ENCODE data around the gene GIMAP4. TPM values are rescaled to one million over a fixed set of nuclear protein-coding genes. Genes with fewer than 3 reads are reported as not detected.

Gene GIMAP4
- total and polyA plus RNA-seq, 2 donors (not counting 3 experiments of a cell fraction or from before 2014, with no cell fraction given): 56.6 to 168 TPM

- H4K20me1 ChIP-seq (replicated peaks; ENCODE audit: control insufficient read depth, extremely low read depth, insufficient read depth, low read length): no peaks in the 10 kb centered on the region
- no TSS peak for BruUV-seq (replicated peaks)
- dilution Hi-C loops (cut with MboI; ENCODE audit: extremely low pct_ligation_motif_present, low sequenced_read_pairs) (no loop called here), intact Hi-C loops (cut with micrococcal nuclease) (loop anchor here (10.0 kb wide), 2 partner anchors 194 to 416 kb away; partner anchors contain the start of gene ZNF775)
- H3K4me1 ChIP-seq (ENCODE audit: control insufficient read depth, extremely low read depth, insufficient read depth, low read length): peaks cover 48% of the 10 kb centered on the region
- no peak overlapping the region for H3K27ac ChIP-seq (ENCODE audit: insufficient read depth, low read depth, low read length)
- H3K9ac ChIP-seq (replicated peaks; ENCODE audit: extremely low read depth, insufficient read depth, low read length): peak overlapping the region; percentile 76
- ChIA-PET CTCF (interaction anchor here (0.6 to 2.3 kb wide), 6 partner anchors 18 to 187 kb away, joined by 3 to 8 read pairs (median 4); partner anchors contain the start of gene GIMAP8), POLR2A (no interaction called here)
- TF ChIP-seq MAX (IDR thresholded peaks at IDR 0.05; ENCODE audit: insufficient read depth, insufficient read length): no peak
- H3K79me2 ChIP-seq (ENCODE audit: control insufficient read depth, insufficient read depth, low read length): peaks cover 46% of the 10 kb centered on the region
- no peaks in the 10 kb centered on the region for H3K27me3 ChIP-seq (ENCODE audit: control insufficient read depth in 2 of 2, insufficient read depth in 2 of 2, low read length in 2 of 2)
- H3K9me1 ChIP-seq (replicated peaks; ENCODE audit: control insufficient read depth, extremely low read depth, insufficient read depth, low read length): no peaks in the 10 kb centered on the region
- peak overlapping the region; percentile 92 for H3K4me2 ChIP-seq (ENCODE audit: insufficient read depth, low read length)
- peak; percentile 53 for DNase-seq (ENCODE audit: low read depth, low spot score)
- FAIRE-seq: peak; percentile 31
- peaks cover 16 to 26% of the 10 kb centered on the region in 2 experiments for H3K36me3 ChIP-seq (ENCODE audit: control insufficient read depth in 2 of 2, extremely low read depth in 1 of 2, insufficient read depth in 2 of 2, low read length in 2 of 2)
- H3K4me3 ChIP-seq (replicated peaks in 1 of 3; ENCODE audit: insufficient read depth in 1 of 3, low read depth in 1 of 3, low read length in 3 of 3): peak overlapping the region; percentile 78 to 80 (median 79)
- no peak overlapping the region for H2AFZ ChIP-seq (ENCODE audit: low read depth, low read length)
- H3K9me3 ChIP-seq (replicated peaks; ENCODE audit: control insufficient read depth, insufficient read depth, low read length): no peaks in the 10 kb centered on the region
Measured at GRCh38 chr7:150568714-150569113, 1.5 kb downstream of the GIMAP4 start.

DNA sequence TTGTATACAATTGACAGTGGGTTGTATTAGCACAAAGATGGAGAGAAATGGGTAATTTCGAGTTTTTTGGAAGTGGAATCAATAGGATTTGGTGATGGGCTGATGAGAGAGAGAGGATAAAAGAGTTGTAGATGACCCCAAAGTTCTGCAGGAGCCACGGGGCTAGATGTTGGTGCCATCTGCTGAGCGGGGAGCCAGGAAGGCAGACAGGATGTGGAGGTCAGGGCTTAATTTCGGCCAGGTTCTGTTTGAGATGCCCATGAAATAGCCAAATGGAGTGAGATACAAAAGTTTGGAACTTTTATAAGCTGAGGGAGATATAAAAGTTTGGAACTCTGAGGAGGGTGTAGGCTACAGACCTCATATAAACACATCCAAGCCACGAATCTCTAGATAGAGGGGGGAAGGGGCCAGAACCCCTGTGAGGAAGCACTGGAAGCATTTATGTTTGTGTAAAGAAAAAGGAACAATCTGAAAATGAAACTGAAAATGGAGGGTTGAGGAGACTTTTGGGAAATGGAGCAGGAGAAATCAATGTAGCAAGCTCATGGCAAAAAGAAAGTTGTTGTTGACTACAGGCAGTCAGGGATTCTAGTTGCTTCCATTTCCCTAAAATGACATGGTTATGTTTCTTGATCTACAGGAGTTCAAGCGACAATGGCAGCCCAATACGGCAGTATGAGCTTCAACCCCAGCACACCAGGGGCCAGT lies 2.2 kb downstream of the GIMAP4 start:
- CTCF ChIA-PET: interaction anchor here (0.6 to 2.3 kb wide), 6 partner anchors 17 to 186 kb away, joined by 3 to 8 read pairs (median 4); no protein-coding TSS in a partner anchor
- Histone ChIP-seq H3K79me2 (ENCODE audit: control insufficient read depth, insufficient read depth, low read length) (peaks cover 46% of the 10 kb centered on the region), H3K36me3 (ENCODE audit: control insufficient read depth in 2 of 2, extremely low read depth in 1 of 2, insufficient read depth in 2 of 2, low read length in 2 of 2) (peaks cover 19 to 26% of the 10 kb centered on the region in 2 experiments), H3K9me1 (replicated peaks; ENCODE audit: control insufficient read depth, extremely low read depth, insufficient read depth, low read length) (no peaks in the 10 kb centered on the region), H3K27me3 (ENCODE audit: control insufficient read depth in 2 of 2, insufficient read depth in 2 of 2, low read length in 2 of 2) (no peaks in the 10 kb centered on the region), H2AFZ (ENCODE audit: low read depth, low read length) (peak overlapping the region; percentile 8), H4K20me1 (replicated peaks; ENCODE audit: control insufficient read depth, extremely low read depth, insufficient read depth, low read length) (no peaks in the 10 kb centered on the region), H3K9ac (replicated peaks; ENCODE audit: extremely low read depth, insufficient read depth, low read length) (peak overlapping the region; percentile 17), H3K9me3 (replicated peaks; ENCODE audit: control insufficient read depth, insufficient read depth, low read length) (no peaks in the 10 kb centered on the region), H3K4me2 (ENCODE audit: insufficient read depth, low read length) (peak overlapping the region; percentile 92), H3K27ac (ENCODE audit: insufficient read depth, low read depth, low read length) (peak overlapping the region; percentile 29), H3K4me3 (replicated peaks in 1 of 3; ENCODE audit: insufficient read depth in 1 of 3, low read depth in 1 of 3, low read length in 3 of 3) (peak overlapping the region; percentile 78 to 80 (median 79)), H3K4me1 (ENCODE audit: control insufficient read depth, extremely low read depth, insufficient read depth, low read length) (peaks cover 41% of the 10 kb centered on the region)
- no peak for TF ChIP-seq FOS (IDR thresholded peaks at IDR 0.05; ENCODE audit: borderline replicate concordance, insufficient read depth, low read length)
- no peak for TF ChIP-seq EZH2 (IDR thresholded peaks at IDR 0.05; ENCODE audit: borderline replicate concordance, low read depth, low read length, severe bottlenecking)
- no peak for TF ChIP-seq JUN (IDR thresholded peaks at IDR 0.05; ENCODE audit: borderline replicate concordance, insufficient read depth, insufficient read length, low read depth)
- TF ChIP-seq MYC (IDR thresholded peaks at IDR 0.05; ENCODE audit: low read depth, low read length): no peak
- no peak for TF ChIP-seq POLR2AphosphoS5 (IDR thresholded peaks at IDR 0.05; ENCODE audit: insufficient read depth, low read depth, low read length)
- POLR2A ChIA-PET: interaction anchor here (1.5 kb wide), 1 partner anchor 17 kb away, joined by 15 read pairs; no protein-coding TSS in a partner anchor
- FAIRE-seq: peak; percentile 59
- BruUV-seq (replicated peaks): no TSS peak
- peak; percentile 19 for DNase-seq (ENCODE audit: low read depth, low spot score)
- intact Hi-C loops (cut with micrococcal nuclease): loop anchor here (10.0 kb wide), 2 partner anchors 195 to 415 kb away; partner anchors contain the start of gene ZNF775
- dilution Hi-C loops (cut with MboI; ENCODE audit: extremely low pct_ligation_motif_present, low sequenced_read_pairs): no loop called here

Data from endothelial cell of umbilical vein (primary cell).